ENCODE measurements around the gene PTAFR. TPM values are rescaled to one million over a fixed set of nuclear protein-coding genes. Genes with fewer than 3 reads are reported as not detected.

The PTAFR gene
- total RNA-seq, 1 donor from 2014 or later, result 0.48 TPM

DNA sequence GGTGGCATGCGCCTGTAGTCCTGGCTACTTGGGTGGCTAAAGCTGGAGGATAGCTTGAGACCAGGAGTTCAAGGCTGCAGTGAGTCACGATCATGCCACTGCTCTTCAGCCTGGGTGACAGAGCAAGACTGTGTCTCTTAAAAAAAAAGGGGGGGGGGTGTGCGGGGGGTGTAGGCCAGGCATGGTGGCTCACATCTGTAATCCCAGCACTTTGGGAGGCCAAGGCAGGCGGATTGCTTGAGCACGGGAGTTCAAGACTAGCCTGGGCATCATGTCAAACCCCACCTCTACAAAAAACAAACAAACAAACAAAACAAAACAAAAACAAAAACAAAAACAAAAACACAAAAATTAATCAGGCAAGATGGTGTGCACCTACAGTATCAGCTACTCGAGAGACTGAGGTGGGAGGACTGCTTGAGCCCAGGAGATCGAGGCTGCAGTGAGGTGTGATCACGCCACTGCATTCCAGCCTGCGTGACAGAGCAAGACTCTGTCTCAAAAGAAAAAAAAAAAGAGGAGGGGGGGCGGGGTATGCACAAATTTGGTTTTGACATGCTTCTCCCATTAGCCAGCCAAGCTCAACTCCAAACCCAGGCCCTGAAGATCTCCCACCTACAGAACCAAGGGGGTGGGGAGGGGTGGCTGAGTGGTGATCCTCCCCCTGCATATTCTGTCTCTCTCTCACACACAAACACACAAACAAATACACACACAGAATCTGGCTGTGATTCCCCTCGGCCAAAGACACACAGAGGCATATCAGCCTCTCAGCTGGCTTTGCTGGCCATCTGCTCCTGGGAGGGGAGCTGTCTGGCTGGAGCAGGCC, 3.1 kb downstream of the PTAFR start:
- no peak for DNase-seq (ENCODE audit: extremely low spot score, unreplicated experiment)
- Mint-ChIP-seq H3K9me3 (no peaks in the 10 kb centered on the region), H3K27me3 (peaks cover 4% of the 10 kb centered on the region), H3K36me3 (no peaks in the 10 kb centered on the region), H3K4me1 (ENCODE audit: unreplicated experiment) (peaks cover 5% of the 10 kb centered on the region), H3K4me3 (no peak overlapping the region), H3K27ac (no peak overlapping the region)
- TF ChIP-seq, protein P1, sequence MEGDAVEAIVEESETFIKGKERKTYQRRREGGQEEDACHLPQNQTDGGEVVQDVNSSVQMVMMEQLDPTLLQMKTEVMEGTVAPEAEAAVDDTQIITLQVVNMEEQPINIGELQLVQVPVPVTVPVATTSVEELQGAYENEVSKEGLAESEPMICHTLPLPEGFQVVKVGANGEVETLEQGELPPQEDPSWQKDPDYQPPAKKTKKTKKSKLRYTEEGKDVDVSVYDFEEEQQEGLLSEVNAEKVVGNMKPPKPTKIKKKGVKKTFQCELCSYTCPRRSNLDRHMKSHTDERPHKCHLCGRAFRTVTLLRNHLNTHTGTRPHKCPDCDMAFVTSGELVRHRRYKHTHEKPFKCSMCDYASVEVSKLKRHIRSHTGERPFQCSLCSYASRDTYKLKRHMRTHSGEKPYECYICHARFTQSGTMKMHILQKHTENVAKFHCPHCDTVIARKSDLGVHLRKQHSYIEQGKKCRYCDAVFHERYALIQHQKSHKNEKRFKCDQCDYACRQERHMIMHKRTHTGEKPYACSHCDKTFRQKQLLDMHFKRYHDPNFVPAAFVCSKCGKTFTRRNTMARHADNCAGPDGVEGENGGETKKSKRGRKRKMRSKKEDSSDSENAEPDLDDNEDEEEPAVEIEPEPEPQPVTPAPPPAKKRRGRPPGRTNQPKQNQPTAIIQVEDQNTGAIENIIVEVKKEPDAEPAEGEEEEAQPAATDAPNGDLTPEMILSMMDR (conservative IDR thresholded peaks at IDR 0.05), result no peak

DNA sequence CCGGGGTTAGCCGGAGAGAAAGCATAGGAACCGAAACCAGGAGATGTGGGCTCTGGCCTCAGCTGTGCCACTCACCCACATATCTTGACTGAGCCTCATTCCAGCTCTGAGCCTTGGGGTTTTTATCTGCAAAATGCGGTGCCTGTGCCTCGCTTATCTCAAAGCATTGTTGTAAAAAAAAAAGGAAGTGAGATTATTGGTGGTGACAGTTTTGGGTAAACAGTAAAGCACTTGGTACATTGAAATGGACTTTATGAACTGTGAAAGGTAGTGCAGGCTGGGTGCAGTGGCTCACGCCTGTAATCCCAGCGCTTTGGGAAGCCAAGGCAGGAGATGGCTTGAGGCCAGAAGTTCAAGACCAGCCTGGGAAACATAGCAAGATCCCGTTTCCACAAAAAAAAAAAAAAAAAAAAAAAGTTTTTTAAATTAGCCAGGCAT, 3.8 kb downstream of the PTAFR start:
- Mint-ChIP-seq H3K27ac (peak overlapping the region; percentile 34), H3K9me3 (no peaks in the 10 kb centered on the region), H3K4me3 (peak overlapping the region; percentile 1), H3K4me1 (ENCODE audit: unreplicated experiment) (peaks cover 5% of the 10 kb centered on the region), H3K27me3 (peaks cover 4% of the 10 kb centered on the region), H3K36me3 (no peaks in the 10 kb centered on the region)
- DNase-seq (ENCODE audit: extremely low spot score, unreplicated experiment), result no peak
- TF ChIP-seq, protein P1 (conservative IDR thresholded peaks at IDR 0.05), result no peak

DNA sequence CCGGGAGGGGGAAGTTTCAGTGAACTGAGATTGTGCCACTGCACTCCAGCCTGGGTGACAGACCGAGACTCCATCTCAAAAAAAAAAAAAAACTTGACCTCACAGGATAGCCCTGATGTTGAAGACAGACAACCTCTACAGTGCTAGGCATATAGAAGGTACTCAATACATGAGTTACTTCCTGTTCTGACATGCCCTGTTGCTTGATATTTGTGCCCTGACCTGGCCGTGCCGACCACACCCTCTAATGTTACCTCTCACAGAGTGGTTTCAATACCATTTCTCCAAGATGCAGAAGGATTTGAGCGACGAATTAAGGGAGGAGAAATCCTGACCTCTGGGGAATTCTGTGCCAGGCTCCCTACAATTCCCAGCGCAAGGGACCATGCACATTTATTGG, 5.2 kb downstream of the PTAFR start:
- no peak for DNase-seq (ENCODE audit: extremely low spot score, unreplicated experiment)
- TF ChIP-seq, protein P1 (conservative IDR thresholded peaks at IDR 0.05), result no peak
- no peaks in the 10 kb centered on the region for H3K27me3 Mint-ChIP-seq
- H3K9me3 Mint-ChIP-seq, result no peaks in the 10 kb centered on the region
- no peak overlapping the region for H3K4me3 Mint-ChIP-seq
- H3K36me3 Mint-ChIP-seq, result no peaks in the 10 kb centered on the region
- peaks cover 5% of the 10 kb centered on the region for H3K4me1 Mint-ChIP-seq (ENCODE audit: unreplicated experiment)
- H3K27ac Mint-ChIP-seq, result no peak overlapping the region

DNA sequence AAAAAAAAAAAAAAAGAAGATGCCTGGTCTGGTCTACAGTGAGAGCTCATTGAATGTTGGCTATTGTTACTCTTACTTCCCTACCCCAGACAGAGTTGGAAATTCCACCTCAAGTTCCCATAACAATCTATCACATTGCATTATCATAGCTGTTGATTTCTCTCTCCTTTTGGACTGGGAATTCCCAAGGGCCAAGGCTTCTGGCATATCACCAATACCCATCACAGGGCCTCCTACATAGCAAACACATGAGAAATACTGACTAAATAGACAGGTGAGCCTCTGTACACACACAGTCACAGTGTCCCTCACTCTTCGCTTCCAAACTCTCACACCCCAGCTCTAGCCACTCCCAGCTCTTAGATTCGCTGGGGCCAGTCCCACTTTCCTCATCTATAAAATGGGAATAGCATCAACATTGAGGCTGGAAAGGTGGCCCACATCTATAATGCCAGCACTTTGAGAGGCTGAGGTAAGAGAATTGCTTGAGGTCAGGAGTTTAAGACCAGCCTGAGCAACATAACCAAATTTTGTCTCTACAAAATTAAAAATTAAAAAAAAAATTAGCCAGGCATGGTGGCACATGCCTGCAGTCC, 6.4 kb downstream of the PTAFR start:
- peaks cover 5% of the 10 kb centered on the region for H3K4me1 Mint-ChIP-seq (ENCODE audit: unreplicated experiment)
- no peak overlapping the region for H3K4me3 Mint-ChIP-seq
- TF ChIP-seq, protein P1 (conservative IDR thresholded peaks at IDR 0.05), result no peak
- H3K36me3 Mint-ChIP-seq, result no peaks in the 10 kb centered on the region
- H3K9me3 Mint-ChIP-seq, result no peaks in the 10 kb centered on the region
- DNase-seq (ENCODE audit: extremely low spot score, unreplicated experiment), result no peak
- no peak overlapping the region for H3K27ac Mint-ChIP-seq
- no peaks in the 10 kb centered on the region for H3K27me3 Mint-ChIP-seq

DNA sequence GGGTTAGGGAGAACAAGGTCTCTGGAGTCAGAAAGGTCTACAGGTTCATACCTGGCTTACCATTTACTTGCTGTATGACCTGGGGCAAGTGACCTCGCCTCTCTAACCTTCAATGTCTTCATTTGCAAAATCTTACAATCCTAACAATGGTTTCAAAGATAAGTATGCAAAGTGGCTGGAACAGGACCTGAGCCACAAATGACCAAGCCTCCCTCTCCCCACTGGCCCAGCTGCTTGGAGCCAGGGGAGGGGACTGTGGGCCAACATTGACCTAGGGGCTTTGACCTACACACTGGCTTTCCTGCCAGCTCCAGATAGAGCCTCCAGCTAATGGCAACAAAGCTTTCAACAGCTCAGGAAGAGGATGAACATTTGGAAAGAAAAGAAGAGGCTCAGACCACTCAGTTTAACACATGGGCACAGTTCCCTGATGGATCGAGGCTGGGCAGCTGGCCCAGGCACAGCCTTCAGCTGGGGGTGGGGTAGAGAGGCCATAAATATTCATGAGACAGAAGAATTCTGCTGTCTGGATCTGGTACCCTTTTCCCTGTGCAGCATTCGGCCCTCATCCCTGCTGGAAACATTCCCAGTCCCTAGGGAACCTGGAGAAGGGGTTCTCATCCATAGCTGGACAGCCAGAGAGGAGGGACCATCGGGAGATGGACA, 12.9 kb downstream of the PTAFR start:
- Mint-ChIP-seq H3K36me3 (no peaks in the 10 kb centered on the region), H3K4me1 (ENCODE audit: unreplicated experiment) (no peaks in the 10 kb centered on the region), H3K9me3 (no peaks in the 10 kb centered on the region), H3K4me3 (no peak overlapping the region), H3K27ac (peak overlapping the region; percentile 5), H3K27me3 (no peaks in the 10 kb centered on the region)
- no peak for DNase-seq (ENCODE audit: extremely low spot score, unreplicated experiment)
- TF ChIP-seq, protein P1 (conservative IDR thresholded peaks at IDR 0.05), result no peak

Data from type B pancreatic cell (in vitro differentiated cells).